Measurements from ENCODE around the gene CLEC9A. TPM values are rescaled to one million over a fixed set of nuclear protein-coding genes. Genes with fewer than 3 reads are reported as not detected.

Gene CLEC9A
- total and polyA plus RNA-seq, 2 experiments from 2014 or later = not detected

- TF ChIP-seq REST (IDR thresholded peaks at IDR 0.05; ENCODE audit: unreplicated experiment) (no peak), POLR2AphosphoS5 (IDR thresholded peaks at IDR 0.05; ENCODE audit: low read depth) (no peak), ZNF462 (CRISPR knock-in tag; IDR thresholded peaks at IDR 0.05) (no peak), NANOG (IDR thresholded peaks at IDR 0.05; ENCODE audit: borderline replicate concordance) (no peak), JUNB (IDR thresholded peaks at IDR 0.05; ENCODE audit: unreplicated experiment) (no peak), EZH2 (IDR thresholded peaks at IDR 0.05; ENCODE audit: low read depth, unreplicated experiment) (no peak), CREB1 (CRISPR knock-in tag; IDR thresholded peaks at IDR 0.05; ENCODE audit: low read depth) (no peak), EZH2phosphoT487 (IDR thresholded peaks at IDR 0.05; ENCODE audit: unreplicated experiment) (no peak), STAT1 (IDR thresholded peaks at IDR 0.05; ENCODE audit: unreplicated experiment) (no peak), ZNF114 (CRISPR knock-in tag; IDR thresholded peaks at IDR 0.05) (no peak)
- TF ChIP-seq, protein P1, sequence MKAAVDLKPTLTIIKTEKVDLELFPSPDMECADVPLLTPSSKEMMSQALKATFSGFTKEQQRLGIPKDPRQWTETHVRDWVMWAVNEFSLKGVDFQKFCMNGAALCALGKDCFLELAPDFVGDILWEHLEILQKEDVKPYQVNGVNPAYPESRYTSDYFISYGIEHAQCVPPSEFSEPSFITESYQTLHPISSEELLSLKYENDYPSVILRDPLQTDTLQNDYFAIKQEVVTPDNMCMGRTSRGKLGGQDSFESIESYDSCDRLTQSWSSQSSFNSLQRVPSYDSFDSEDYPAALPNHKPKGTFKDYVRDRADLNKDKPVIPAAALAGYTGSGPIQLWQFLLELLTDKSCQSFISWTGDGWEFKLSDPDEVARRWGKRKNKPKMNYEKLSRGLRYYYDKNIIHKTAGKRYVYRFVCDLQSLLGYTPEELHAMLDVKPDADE (IDR thresholded peaks at IDR 0.05) = no peak
- TF ChIP-seq, protein P2, sequence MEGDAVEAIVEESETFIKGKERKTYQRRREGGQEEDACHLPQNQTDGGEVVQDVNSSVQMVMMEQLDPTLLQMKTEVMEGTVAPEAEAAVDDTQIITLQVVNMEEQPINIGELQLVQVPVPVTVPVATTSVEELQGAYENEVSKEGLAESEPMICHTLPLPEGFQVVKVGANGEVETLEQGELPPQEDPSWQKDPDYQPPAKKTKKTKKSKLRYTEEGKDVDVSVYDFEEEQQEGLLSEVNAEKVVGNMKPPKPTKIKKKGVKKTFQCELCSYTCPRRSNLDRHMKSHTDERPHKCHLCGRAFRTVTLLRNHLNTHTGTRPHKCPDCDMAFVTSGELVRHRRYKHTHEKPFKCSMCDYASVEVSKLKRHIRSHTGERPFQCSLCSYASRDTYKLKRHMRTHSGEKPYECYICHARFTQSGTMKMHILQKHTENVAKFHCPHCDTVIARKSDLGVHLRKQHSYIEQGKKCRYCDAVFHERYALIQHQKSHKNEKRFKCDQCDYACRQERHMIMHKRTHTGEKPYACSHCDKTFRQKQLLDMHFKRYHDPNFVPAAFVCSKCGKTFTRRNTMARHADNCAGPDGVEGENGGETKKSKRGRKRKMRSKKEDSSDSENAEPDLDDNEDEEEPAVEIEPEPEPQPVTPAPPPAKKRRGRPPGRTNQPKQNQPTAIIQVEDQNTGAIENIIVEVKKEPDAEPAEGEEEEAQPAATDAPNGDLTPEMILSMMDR (conservative IDR thresholded peaks at IDR 0.05; ENCODE audit: low read depth in 2 of 2) = no peak
- H3K27me3 ChIP-seq (ENCODE audit: insufficient read depth) = no peaks in the 10 kb centered on the region
- Mint-ChIP-seq H3K4me3 (no peak overlapping the region), H3K4me1 (peaks cover 11% of the 10 kb centered on the region), H3K27me3 (ENCODE audit: insufficient read depth, low read depth, poor library complexity) (no peaks in the 10 kb centered on the region), H3K9me3 (no peaks in the 10 kb centered on the region), H3K36me3 (ENCODE audit: low read depth) (no peaks in the 10 kb centered on the region), H3K27ac (no peak overlapping the region)
- no peaks in the 10 kb centered on the region for H3F3A ChIP-seq (replicated peaks; ENCODE audit: low read depth)
- no peak for ATAC-seq
- H3K79me2 ChIP-seq (replicated peaks; ENCODE audit: insufficient read depth) = no peaks in the 10 kb centered on the region
- no peaks in the 10 kb centered on the region for H3K9me2 ChIP-seq (ENCODE audit: insufficient read depth)
- no peaks in the 10 kb centered on the region for H4K20me1 ChIP-seq (replicated peaks; ENCODE audit: insufficient read depth)
- no peaks in the 10 kb centered on the region for H3K36me3 ChIP-seq (ENCODE audit: insufficient read depth)
- no peak overlapping the region for H3K4me3 ChIP-seq
- H3K4me1 ChIP-seq (ENCODE audit: insufficient read depth) = 0 out of 2 replicates have a peak, but pooled peaks cover 8% of the 10 kb centered on the region
- peak overlapping the region; percentile 54; the same call in 1 of the 2 replicates for H2AFZ ChIP-seq
- H3K27ac ChIP-seq (ENCODE audit: low read depth) = no peak overlapping the region
- DNase-seq (ENCODE audit: low spot score) = peak; percentile 2
- no peak overlapping the region for H3K4me2 ChIP-seq
Measured at GRCh38 chr12:10065241-10065640, 34.8 kb downstream of the CLEC9A start.
